ENCODE data around the gene TRABD2B.
"Not testable (repeated sequence)": the region's sequence is repeated elsewhere in the genome, so short reads cannot be mapped to it uniquely, and the experiment has no call there.

The TRABD2B gene

GRCh38 chr1:47967864-47968555, 29.2 kb downstream of the TRABD2B start:
- no peak for DNase-seq (ENCODE audit: extremely low spot score)
- CTCF ChIA-PET, result interaction anchor here (1.9 kb wide), 1 partner anchor 30 kb away, joined by 5 read pairs; the partner anchor contains the start of gene TRABD2B
- no peak for TF ChIP-seq CTCF (IDR thresholded peaks at IDR 0.05; ENCODE audit: control extremely low read depth, extremely low read depth, low read depth, missing control alignments)
- POLR2A ChIA-PET, result no interaction called here

- TF ChIP-seq CTCF (IDR thresholded peaks at IDR 0.05; ENCODE audit: control extremely low read depth, extremely low read depth, low read depth, missing control alignments), result no peak
- ChIA-PET CTCF (no interaction called here), POLR2A (no interaction called here)
- no peak for DNase-seq (ENCODE audit: extremely low spot score)
Observed at GRCh38 chr1:47965816-47966215, 31.4 kb downstream of the TRABD2B start.

GRCh38 chr1:47964636-47965035, 32.5 kb downstream of the TRABD2B start:
- ChIA-PET POLR2A (no interaction called here), CTCF (no interaction called here)
- no peak for TF ChIP-seq CTCF (IDR thresholded peaks at IDR 0.05; ENCODE audit: control extremely low read depth, extremely low read depth, low read depth, missing control alignments)
- DNase-seq (ENCODE audit: extremely low spot score), result no peak

DNA sequence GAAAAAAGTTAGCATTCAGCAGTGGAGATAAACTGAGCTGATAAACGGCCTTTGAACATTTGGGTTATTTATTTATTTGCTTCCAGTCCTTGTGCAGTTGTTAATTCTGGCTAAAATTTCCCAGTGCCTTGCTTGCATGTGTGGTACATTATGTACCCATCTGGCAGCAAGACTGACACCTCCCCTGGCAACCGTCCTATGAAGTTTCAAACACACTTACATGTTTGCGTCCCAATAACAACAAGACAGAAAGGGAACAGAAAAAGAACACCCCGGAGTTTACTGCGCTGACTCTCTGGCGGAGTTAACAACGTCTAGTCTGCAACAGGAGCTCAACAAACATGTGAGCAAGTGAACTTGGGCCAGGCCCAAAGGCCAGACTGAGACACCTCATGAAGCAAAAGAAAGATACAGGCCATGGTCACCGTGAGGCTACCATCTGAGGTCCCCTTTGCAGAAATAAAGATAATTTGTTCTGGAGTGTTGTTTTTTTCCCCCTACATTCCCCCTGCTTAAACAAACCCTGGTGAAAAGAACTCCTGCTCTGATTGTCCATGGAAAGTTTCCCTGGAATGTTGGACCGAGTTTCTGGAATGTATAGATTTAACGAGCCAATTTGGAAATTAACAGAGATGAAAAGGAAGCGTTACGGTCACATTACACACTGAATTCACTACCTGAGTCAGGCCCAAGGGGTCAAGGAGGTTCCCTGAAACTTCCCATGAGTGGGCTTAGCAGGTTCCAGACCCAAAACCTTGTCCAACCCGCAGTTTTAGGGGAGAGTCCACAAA, 33.4 kb downstream of the TRABD2B start:
- no peak for DNase-seq (ENCODE audit: extremely low spot score)
- ChIA-PET CTCF (no interaction called here), POLR2A (no interaction called here)
- TF ChIP-seq CTCF (IDR thresholded peaks at IDR 0.05; ENCODE audit: control extremely low read depth, extremely low read depth, low read depth, missing control alignments), result no peak

- no peak for TF ChIP-seq CTCF (IDR thresholded peaks at IDR 0.05; ENCODE audit: control extremely low read depth, extremely low read depth, low read depth, missing control alignments)
- no peak for DNase-seq (ENCODE audit: extremely low spot score)
- CTCF ChIA-PET, result no interaction called here
- POLR2A ChIA-PET, result no interaction called here
Observed at GRCh38 chr1:47962750-47963492, 34.3 kb downstream of the TRABD2B start.

- POLR2A ChIA-PET; CTCF ChIA-PET; DNase-seq (ENCODE audit: extremely low spot score): not testable (repeated sequence)
Observed at GRCh38 chr1:47961835-47962234, 35.4 kb downstream of the TRABD2B start.

GRCh38 chr1:47956491-47956890, 40.7 kb downstream of the TRABD2B start:
- POLR2A ChIA-PET; DNase-seq (ENCODE audit: extremely low spot score); CTCF ChIA-PET: not testable (repeated sequence)

Measured in GM10248 (cell line).